SH-SY5Y (cell line): ENCODE results near the gene KCNG2.

Source experiments
- GATA2 ChIP-seq: IDR thresholded peaks from 2 replicates; pipeline ENCODE4 v1.6.1; 2011; ENCODE audit warnings: mild to moderate bottlenecking, low read depth, low read length
- GATA3 ChIP-seq: IDR thresholded peaks from 2 replicates; pipeline ENCODE4 v1.6.1; 2011; ENCODE audit warnings: low read depth, mild to moderate bottlenecking, low read length, moderate library complexity

- TF ChIP-seq GATA2, result no peak
- TF ChIP-seq GATA3, result no peak
Measured at GRCh38 chr18:79804130-79804787, 6.5 kb downstream of the KCNG2 start.
